Gastrocnemius medialis (tissue), 4 donors: Measurements from ENCODE around the gene CLPSL2. TPM values are rescaled to one million over a fixed set of nuclear protein-coding genes. Genes with fewer than 3 reads are reported as not detected.

Experiments used
- ATAC-seq, 2 donors: fragments of 150-250 bp; one replicate each; pipeline ENCODE4 v1.9.1; 2016
- DNase-seq, 2 donors: peaks; one replicate each; pipeline ENCODE4 v3.0.0-alpha.2; 2019
- H3K27ac ChIP-seq, 4 donors: fragments of 200-600 bp; sonication (generic); 1 replicate in 1 of 4; 2 replicates in 3 of 4; pipeline ENCODE4 v1.5.1; 2016 to 2018; ENCODE audit warnings: mild to moderate bottlenecking in 2 of 4, moderate library complexity in 1 of 4
- H3K27me3 ChIP-seq, 3 donors: fragments of 200-600 bp; sonication (generic) in 2 of 3; 1 replicate in 1 of 3; 2 replicates in 2 of 3; pipeline versions ENCODE4 v1.5.1 to v1.6.0; 2016 to 2019; ENCODE audit warnings: mild to moderate bottlenecking in 1 of 3, moderate library complexity in 1 of 3
- H3K36me3 ChIP-seq, 2 donors: fragments of 200-600 bp; sonication (generic) in 1 of 2; one replicate each; pipeline ENCODE4 v1.5.1; 2017 to 2018
- H3K4me1 ChIP-seq, 2 donors: fragments of 200-600 bp; sonication (generic) in 1 of 2; one replicate each; pipeline ENCODE4 v1.5.1; 2016 to 2017; ENCODE audit warnings: mild to moderate bottlenecking in 2 of 2
- H3K4me3 ChIP-seq, 4 donors: fragments of 200-600 bp; sonication (generic) in 3 of 4; 1 replicate in 1 of 4; 2 replicates in 3 of 4; pipeline ENCODE4 v1.5.1; 2016 to 2019; ENCODE audit warnings: mild to moderate bottlenecking in 2 of 4
- H3K9me3 ChIP-seq, 3 donors: fragments of 200-600 bp; sonication (generic) in 2 of 3; 1 replicate in 1 of 3; 2 replicates in 2 of 3; pipeline ENCODE4 v1.5.1; 2016 to 2019
- CTCF ChIP-seq, 5 experiments: fragments of 450-650 bp in 3 of 5; fragments of 200-600 bp in 2 of 5; sonication (generic) in 2 of 5; IDR thresholded peaks in 4 of 5; conservative IDR thresholded peaks in 1 of 5; 1 replicate in 4 of 5; 2 replicates in 1 of 5; pipeline ENCODE4 v1.5.1; 2016 to 2019; ENCODE audit warnings: antibody characterized with exemption in 5 of 5, mild to moderate bottlenecking in 3 of 5, moderate library complexity in 3 of 5
- POLR2A ChIP-seq, 2 donors: fragments of 450-650 bp; IDR thresholded peaks; one replicate each; pipeline ENCODE4 v1.6.1; 2017; ENCODE audit warnings: antibody characterized with exemption in 2 of 2, mild to moderate bottlenecking in 2 of 2, moderate library complexity in 2 of 2
- in situ Hi-C, 4 donors: fragments of 200-750 bp; cut with MboI; loops; one replicate each; pipeline versions ENCODE4 v1.15.0 to v1.8.0; 2017; ENCODE audit warnings: low sequenced_read_pairs in 4 of 4
- intact Hi-C: fragments of 100-400 bp; cut with DNase I; formaldehyde crosslinking; loops from one replicate; pipeline ENCODE4 v1.15.1; 2023; ENCODE audit warnings: low total_unique reads
- total RNA-seq, 4 donors: library from RNA; depleted of rRNA; stranded (reverse); fragments of >200 nt; gene quantifications; one replicate each; pipeline versions ENCODE4 v1.1.0 to v1.2.3, GENCODE V29; 2016

Gene CLPSL2
- total RNA-seq: not detected

GRCh38 chr6:35776364-35777215 is at the start of gene CLPSL2:
Gene CLPSL2, plus strand, starts transcription at chr6:35776598. Its CDS starts 21 bp downstream, at chr6:35776619.
- DNase-seq (no peak), ATAC-seq (no peak)
- intact Hi-C loops: no loop called here
- Histone ChIP-seq H3K27ac (no peak within 1 kb of the TSS), H3K4me1 (peaks cover 0 to 6% of the 10 kb centered on the region in 2 donors), H3K36me3 (no peaks in the 10 kb centered on the region), H3K9me3 (no peaks in the 10 kb centered on the region), H3K27me3 (peaks cover 27 to 35% (median 31%) of the 10 kb centered on the region in 3 donors), H3K4me3 (peak within 1 kb of the TSS; percentile 27 to 54 (median 40))
- in situ Hi-C loops: no loop called here
- TF ChIP-seq POLR2A (IDR thresholded peaks at IDR 0.05) (no peak), CTCF (IDR thresholded peaks at IDR 0.05 in 4 of 5, conservative IDR thresholded peaks at IDR 0.05 in 1 of 5) (no peak)

- intact Hi-C loops (loop anchor here (1.0 to 5.0 kb wide), 5 partner anchors 39 to 1980 kb away; partner anchors contain the start of genes FKBP5 and IP6K3), in situ Hi-C loops (loop anchor here in 2 of 4 donors (5.0 kb wide), 3 partner anchors 35 to 135 kb away; no protein-coding TSS in a partner anchor)
- DNase-seq: peak; percentile 90 to 98
- no peaks in the 10 kb centered on the region for H3K9me3 ChIP-seq
- no peak for TF ChIP-seq POLR2A (IDR thresholded peaks at IDR 0.05)
- no peak for TF ChIP-seq CTCF (IDR thresholded peaks at IDR 0.05 in 4 of 5, conservative IDR thresholded peaks at IDR 0.05 in 1 of 5)
- ATAC-seq: peak; percentile 6 to 13
- H3K4me3 ChIP-seq: peak overlapping the region; percentile 57 to 66 (median 64)
- H3K36me3 ChIP-seq: no peaks in the 10 kb centered on the region
- H3K27ac ChIP-seq: peak overlapping the region; percentile 99 to 100 (median 100)
- no peaks in the 10 kb centered on the region for H3K27me3 ChIP-seq
- peaks cover 79 to 81% of the 10 kb centered on the region in 2 donors for H3K4me1 ChIP-seq
Measured at GRCh38 chr6:35727231-35727934, 49.0 kb upstream of the CLPSL2 start.

GRCh38 chr6:35727935-35728682 is 48.3 kb upstream of the CLPSL2 start:
- ATAC-seq: peak; percentile 15 to 23
- in situ Hi-C loops (loop anchor here in 2 of 4 donors (5.0 kb wide), 3 partner anchors 36 to 136 kb away; no protein-coding TSS in a partner anchor), intact Hi-C loops (loop anchor here (1.0 to 5.0 kb wide), 6 partner anchors 40 to 1981 kb away; partner anchors contain the start of genes FKBP5 and IP6K3)
- Histone ChIP-seq H3K27ac (peak overlapping the region; percentile 99 to 100 (median 100)), H3K4me3 (peak overlapping the region; percentile 57 to 66 (median 64)), H3K36me3 (no peaks in the 10 kb centered on the region), H3K9me3 (no peaks in the 10 kb centered on the region), H3K27me3 (no peaks in the 10 kb centered on the region), H3K4me1 (peaks cover 79 to 81% of the 10 kb centered on the region in 2 donors)
- DNase-seq: peak; percentile 96 to 98
- TF ChIP-seq CTCF (IDR thresholded peaks at IDR 0.05 in 4 of 5, conservative IDR thresholded peaks at IDR 0.05 in 1 of 5) (no peak), POLR2A (IDR thresholded peaks at IDR 0.05) (no peak)
